ENCODE results near the gene MAP2K6. TPM values are rescaled to one million over a fixed set of nuclear protein-coding genes. Genes with fewer than 3 reads are reported as not detected.

The MAP2K6 gene
- polyA plus RNA-seq, 4 donors, result 5.1 to 21.2 (median 13.4) TPM

- no peak for FAIRE-seq
- 13 to 41% (median 35%) methylated on average over 4 of the region's 4 CpGs for WGBS, 3 donors
- DNase-seq, result peak in 1 of 2 donors; percentile 56
- no peaks in the 10 kb centered on the region for H3K9me3 ChIP-seq (ENCODE audit: control insufficient read depth in 2 of 2, insufficient read depth in 1 of 2, low read depth in 1 of 2, low read length in 1 of 2)
- H3K27me3 ChIP-seq (ENCODE audit: control insufficient read depth in 3 of 3, insufficient read depth in 3 of 3, low read length in 3 of 3), result no peaks in the 10 kb centered on the region
- no peaks in the 10 kb centered on the region for H3K36me3 ChIP-seq (ENCODE audit: control insufficient read depth in 3 of 3, insufficient read depth in 2 of 3, low read depth in 1 of 3, low read length in 3 of 3)
- H3K27ac ChIP-seq (ENCODE audit: low read depth in 1 of 3, low read length in 2 of 3), result peak overlapping the region in 2 of 3 donors; percentile 58 to 76
- H3K4me1 ChIP-seq (ENCODE audit: control insufficient read depth in 3 of 3, insufficient read depth in 2 of 3, low read depth in 1 of 3, low read length in 2 of 3), result peaks cover 7 to 20% (median 10%) of the 10 kb centered on the region in 3 donors
- no peak overlapping the region for H3K4me3 ChIP-seq (ENCODE audit: low read depth in 1 of 3, low read length in 3 of 3)
These were observed 16.0 kb downstream of the MAP2K6 start for GRCh38 chr17:69430488-69430887.

DNA sequence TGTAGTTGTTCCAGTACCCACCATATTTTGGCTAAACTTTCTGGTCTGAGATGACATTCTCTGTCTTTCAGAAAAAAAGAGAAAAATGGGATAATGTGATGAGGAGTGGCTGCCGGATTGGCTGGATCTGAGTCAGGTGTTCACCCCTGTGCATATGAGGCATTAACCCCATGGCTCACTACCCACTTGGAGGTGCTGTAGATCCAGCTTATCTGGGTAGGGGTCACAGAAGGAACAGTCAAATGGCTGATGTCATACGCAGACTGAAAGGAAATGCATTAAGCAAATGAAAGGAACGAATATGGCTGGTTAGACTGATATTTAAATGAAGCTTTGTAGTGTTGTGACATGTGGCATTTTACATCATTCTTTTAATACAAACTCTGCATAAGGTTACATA is 17.3 kb downstream of the MAP2K6 start:
- Histone ChIP-seq H3K27ac (ENCODE audit: low read depth in 1 of 3, low read length in 2 of 3) (no peak overlapping the region), H3K27me3 (ENCODE audit: control insufficient read depth in 3 of 3, insufficient read depth in 3 of 3, low read length in 3 of 3) (no peaks in the 10 kb centered on the region), H3K36me3 (ENCODE audit: control insufficient read depth in 3 of 3, insufficient read depth in 2 of 3, low read depth in 1 of 3, low read length in 3 of 3) (no peaks in the 10 kb centered on the region), H3K9me3 (ENCODE audit: control insufficient read depth in 2 of 2, insufficient read depth in 1 of 2, low read depth in 1 of 2, low read length in 1 of 2) (no peaks in the 10 kb centered on the region), H3K4me3 (ENCODE audit: low read depth in 1 of 3, low read length in 3 of 3) (no peak overlapping the region), H3K4me1 (ENCODE audit: control insufficient read depth in 3 of 3, insufficient read depth in 2 of 3, low read depth in 1 of 3, low read length in 2 of 3) (peaks cover 7 to 14% (median 10%) of the 10 kb centered on the region in 3 donors)
- FAIRE-seq, result no peak
- DNase-seq, result no peak
- 95 to 98% (median 96%) methylated on average over 3 of the region's 3 CpGs for WGBS, 3 donors

DNA sequence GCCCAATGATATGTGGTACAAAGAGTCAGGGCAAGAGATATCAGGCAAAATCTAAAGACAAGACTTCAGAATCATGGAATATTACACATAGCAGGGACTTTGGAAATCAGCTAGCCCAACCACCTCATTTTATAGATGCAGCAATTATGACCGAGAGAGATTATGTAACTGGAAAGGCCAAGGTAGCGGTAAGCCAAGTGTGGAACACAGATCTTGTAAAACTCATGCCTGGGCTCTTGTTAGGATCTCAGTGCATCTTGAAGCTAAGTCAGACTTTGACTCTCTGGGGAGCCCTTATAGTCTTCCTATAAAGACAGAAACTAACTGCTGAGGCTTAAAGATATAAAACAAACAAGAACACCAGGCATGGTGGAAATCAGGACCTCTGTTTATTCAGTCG is 18.6 kb downstream of the MAP2K6 start:
- no peaks in the 10 kb centered on the region for H3K9me3 ChIP-seq (ENCODE audit: control insufficient read depth in 2 of 2, insufficient read depth in 1 of 2, low read depth in 1 of 2, low read length in 1 of 2)
- FAIRE-seq (no peak), DNase-seq (no peak)
- 60 to 76% (median 66%) methylated on average over 3 of the region's 3 CpGs for WGBS, 3 donors
- no peak overlapping the region for H3K27ac ChIP-seq (ENCODE audit: low read depth in 1 of 3, low read length in 2 of 3)
- no peak overlapping the region for H3K4me3 ChIP-seq (ENCODE audit: low read depth in 1 of 3, low read length in 3 of 3)
- peaks cover 5 to 10% (median 7%) of the 10 kb centered on the region in 3 donors for H3K4me1 ChIP-seq (ENCODE audit: control insufficient read depth in 3 of 3, insufficient read depth in 2 of 3, low read depth in 1 of 3, low read length in 2 of 3)
- H3K27me3 ChIP-seq (ENCODE audit: control insufficient read depth in 3 of 3, insufficient read depth in 3 of 3, low read length in 3 of 3), result no peaks in the 10 kb centered on the region
- H3K36me3 ChIP-seq (ENCODE audit: control insufficient read depth in 3 of 3, insufficient read depth in 2 of 3, low read depth in 1 of 3, low read length in 3 of 3), result no peaks in the 10 kb centered on the region

- Histone ChIP-seq H3K27ac (ENCODE audit: low read depth in 1 of 3, low read length in 2 of 3) (no peak overlapping the region), H3K27me3 (ENCODE audit: control insufficient read depth in 3 of 3, insufficient read depth in 3 of 3, low read length in 3 of 3) (no peaks in the 10 kb centered on the region), H3K4me1 (ENCODE audit: control insufficient read depth in 3 of 3, insufficient read depth in 2 of 3, low read depth in 1 of 3, low read length in 2 of 3) (peaks cover 3 to 7% (median 3%) of the 10 kb centered on the region in 3 donors), H3K36me3 (ENCODE audit: control insufficient read depth in 3 of 3, insufficient read depth in 2 of 3, low read depth in 1 of 3, low read length in 3 of 3) (no peaks in the 10 kb centered on the region), H3K4me3 (ENCODE audit: low read depth in 1 of 3, low read length in 3 of 3) (no peak overlapping the region), H3K9me3 (ENCODE audit: control insufficient read depth in 2 of 2, insufficient read depth in 1 of 2, low read depth in 1 of 2, low read length in 1 of 2) (no peaks in the 10 kb centered on the region)
- FAIRE-seq (no peak), DNase-seq (peak; percentile 65 to 87)
- 20 to 37% (median 28%) methylated on average over 3 of the region's 3 CpGs for WGBS, 3 donors
These were observed 19.7 kb downstream of the MAP2K6 start for GRCh38 chr17:69434164-69434579.

GRCh38 chr17:69435971-69436696 is 21.6 kb downstream of the MAP2K6 start:
- WGBS, 3 donors, result 79 to 83% (median 82%) methylated on average over 5 of the region's 5 CpGs
- H3K9me3 ChIP-seq (ENCODE audit: control insufficient read depth in 2 of 2, insufficient read depth in 1 of 2, low read depth in 1 of 2, low read length in 1 of 2), result peaks cover 0 to 10% of the 10 kb centered on the region in 2 donors
- no peak for FAIRE-seq

GRCh38 chr17:69437475-69437874 is 23.0 kb downstream of the MAP2K6 start:
- H3K9me3 ChIP-seq (ENCODE audit: control insufficient read depth in 2 of 2, insufficient read depth in 1 of 2, low read depth in 1 of 2, low read length in 1 of 2), result peaks cover 0 to 10% of the 10 kb centered on the region in 2 donors
- DNase-seq (no peak), FAIRE-seq (no peak)
- H3K36me3 ChIP-seq (ENCODE audit: control insufficient read depth in 3 of 3, insufficient read depth in 2 of 3, low read depth in 1 of 3, low read length in 3 of 3), result no peaks in the 10 kb centered on the region
- 94 to 100% (median 96%) methylated on average over 1 of the region's 1 CpG for whole genome bisulfite sequencing, 3 donors
- H3K4me3 ChIP-seq (ENCODE audit: low read depth in 1 of 3, low read length in 3 of 3), result no peak overlapping the region
- H3K27me3 ChIP-seq (ENCODE audit: control insufficient read depth in 3 of 3, insufficient read depth in 3 of 3, low read length in 3 of 3), result no peaks in the 10 kb centered on the region
- H3K4me1 ChIP-seq (ENCODE audit: control insufficient read depth in 3 of 3, insufficient read depth in 2 of 3, low read depth in 1 of 3, low read length in 2 of 3), result peaks cover 3% of the 10 kb centered on the region in 3 donors
- H3K27ac ChIP-seq (ENCODE audit: low read depth in 1 of 3, low read length in 2 of 3), result no peak overlapping the region

More at GRCh38 chr17:69435971-69436696, 21.6 kb downstream of the MAP2K6 start:
- Histone ChIP-seq H3K36me3 (ENCODE audit: control insufficient read depth in 3 of 3, insufficient read depth in 2 of 3, low read depth in 1 of 3, low read length in 3 of 3) (no peaks in the 10 kb centered on the region), H3K27me3 (ENCODE audit: control insufficient read depth in 3 of 3, insufficient read depth in 3 of 3, low read length in 3 of 3) (no peaks in the 10 kb centered on the region), H3K4me3 (ENCODE audit: low read depth in 1 of 3, low read length in 3 of 3) (no peak overlapping the region), H3K27ac (ENCODE audit: low read depth in 1 of 3, low read length in 2 of 3) (no peak overlapping the region), H3K4me1 (ENCODE audit: control insufficient read depth in 3 of 3, insufficient read depth in 2 of 3, low read depth in 1 of 3, low read length in 2 of 3) (peaks cover 3% of the 10 kb centered on the region in 3 donors)
- DNase-seq, result no peak

DNA sequence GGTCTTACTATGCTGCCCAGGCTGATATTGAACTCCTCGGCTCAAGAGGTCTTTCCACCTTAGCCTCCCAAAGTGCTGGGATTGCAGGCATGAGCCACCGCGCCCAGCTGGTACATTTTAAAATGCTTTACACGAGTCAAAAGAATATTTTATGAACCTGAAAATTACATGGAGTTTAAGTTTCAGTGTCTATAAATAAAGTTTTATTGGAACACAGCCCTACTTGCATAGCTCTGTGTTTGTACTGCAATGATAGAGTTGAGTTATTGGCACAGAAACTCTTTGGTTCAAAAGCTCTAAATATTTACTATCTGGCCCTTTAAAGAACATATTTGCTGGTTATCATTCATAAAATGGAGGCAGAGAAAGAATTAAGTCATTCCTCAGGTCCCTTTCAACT is 24.3 kb downstream of the MAP2K6 start:
- Histone ChIP-seq H3K36me3 (ENCODE audit: control insufficient read depth in 3 of 3, insufficient read depth in 2 of 3, low read depth in 1 of 3, low read length in 3 of 3) (no peaks in the 10 kb centered on the region), H3K27ac (ENCODE audit: low read depth in 1 of 3, low read length in 2 of 3) (no peak overlapping the region), H3K4me3 (ENCODE audit: low read depth in 1 of 3, low read length in 3 of 3) (no peak overlapping the region), H3K4me1 (ENCODE audit: control insufficient read depth in 3 of 3, insufficient read depth in 2 of 3, low read depth in 1 of 3, low read length in 2 of 3) (peaks cover 3% of the 10 kb centered on the region in 3 donors), H3K27me3 (ENCODE audit: control insufficient read depth in 3 of 3, insufficient read depth in 3 of 3, low read length in 3 of 3) (no peaks in the 10 kb centered on the region), H3K9me3 (ENCODE audit: control insufficient read depth in 2 of 2, insufficient read depth in 1 of 2, low read depth in 1 of 2, low read length in 1 of 2) (peaks cover 0 to 10% of the 10 kb centered on the region in 2 donors)
- FAIRE-seq, result no peak
- 92 to 95% (median 93%) methylated on average over 4 of the region's 4 CpGs for WGBS, 3 donors
- no peak for DNase-seq

GRCh38 chr17:69441179-69441578 is 26.7 kb downstream of the MAP2K6 start:
- H3K4me1 ChIP-seq (ENCODE audit: control insufficient read depth in 3 of 3, insufficient read depth in 2 of 3, low read depth in 1 of 3, low read length in 2 of 3), result no peaks in the 10 kb centered on the region
- H3K27me3 ChIP-seq (ENCODE audit: control insufficient read depth in 3 of 3, insufficient read depth in 3 of 3, low read length in 3 of 3), result no peaks in the 10 kb centered on the region
- H3K36me3 ChIP-seq (ENCODE audit: control insufficient read depth in 3 of 3, insufficient read depth in 2 of 3, low read depth in 1 of 3, low read length in 3 of 3), result no peaks in the 10 kb centered on the region
- WGBS, 3 donors, result 96 to 100% (median 99%) methylated on average over 2 of the region's 2 CpGs
- H3K27ac ChIP-seq (ENCODE audit: low read depth in 1 of 3, low read length in 2 of 3), result no peak overlapping the region
- DNase-seq (no peak), FAIRE-seq (no peak)
- peaks cover 0 to 10% of the 10 kb centered on the region in 2 donors for H3K9me3 ChIP-seq (ENCODE audit: control insufficient read depth in 2 of 2, insufficient read depth in 1 of 2, low read depth in 1 of 2, low read length in 1 of 2)
- no peak overlapping the region for H3K4me3 ChIP-seq (ENCODE audit: low read depth in 1 of 3, low read length in 3 of 3)

All from small intestine (tissue), 7 donors.